PC-9 (cell line): ENCODE measurements around the gene FNDC4. TPM values are rescaled to one million over a fixed set of nuclear protein-coding genes. Genes with fewer than 3 reads are reported as not detected.
A peak's percentile ranks its signal among the peaks of the same experiment; 100 is the strongest.

Experiments used
- BruUV-seq: library from RNA; stranded (reverse); fragments of 400-500 nt; replicated peaks from 2 replicates; lab custom pipeline; 2021; lab: Mats Ljungman, UMichigan
- CTCF ChIA-PET: fragments of 300-600 bp; sonication (Branson Sonifier 250); formaldehyde crosslinking; loops from one replicate; lab custom pipeline; 2022; ENCODE audit warnings: antibody characterized with exemption; lab: Charles Lee
- POLR2A ChIA-PET: fragments of 300-600 bp; sonication (Branson Sonifier 250); formaldehyde crosslinking; loops from one replicate; lab custom pipeline; 2022; ENCODE audit warnings: antibody characterized with exemption; ENCODE audit not compliant: unreplicated experiment; lab: Charles Lee
- DNase-seq, 2 experiments: peaks; one replicate each; pipeline versions ENCODE4 v3.0.0 to v3.0.0-alpha.2; 2015 to 2022; ENCODE audit warnings: mixed read lengths in 1 of 2
- H2AFZ ChIP-seq: fragments of 200-600 bp; sonication (generic); 2 replicates; pipeline ENCODE4 v1.8.1; 2017; ENCODE audit warnings: antibody characterized with exemption
- H3F3A ChIP-seq: fragments of 200-600 bp; sonication (generic); 2 replicates; pipeline ENCODE4 v1.8.1; 2017; ENCODE audit warnings: antibody characterized with exemption, mild to moderate bottlenecking, low read depth; ENCODE audit not compliant: insufficient read depth
- H3K27ac ChIP-seq: fragments of 200-600 bp; sonication (generic); 2 replicates; pipeline ENCODE4 v1.6.1; 2016; ENCODE audit warnings: mixed run types
- H3K27me3 ChIP-seq: fragments of 200-600 bp; sonication (generic); 2 replicates; pipeline ENCODE4 v1.6.1; 2016; ENCODE audit warnings: low read depth, mixed run types; ENCODE audit not compliant: insufficient read depth
- H3K36me3 ChIP-seq: fragments of 200-600 bp; sonication (generic); 2 replicates; pipeline ENCODE4 v1.6.1; 2016; ENCODE audit warnings: low read depth, mixed run types
- H3K4me1 ChIP-seq: fragments of 200-600 bp; sonication (generic); replicated peaks from 2 replicates; pipeline ENCODE4 v1.6.1; 2016; ENCODE audit warnings: mixed run types; ENCODE audit not compliant: insufficient read depth
- H3K4me2 ChIP-seq: fragments of 200-600 bp; sonication (generic); 2 replicates; pipeline ENCODE4 v1.6.1; 2017; ENCODE audit warnings: mixed run types
- H3K4me3 ChIP-seq: fragments of 200-600 bp; sonication (generic); 2 replicates; pipeline ENCODE4 v1.6.1; 2016; ENCODE audit warnings: mixed run types
- H3K79me2 ChIP-seq: fragments of 200-600 bp; sonication (generic); 2 replicates; pipeline ENCODE4 v1.6.1; 2017; ENCODE audit warnings: low read depth, mixed run types
- H3K9me2 ChIP-seq: fragments of 200-600 bp; sonication (generic); 2 replicates; pipeline ENCODE4 v1.8.1; 2017; ENCODE audit warnings: mild to moderate bottlenecking; ENCODE audit not compliant: insufficient read depth
- H3K9me3 ChIP-seq: fragments of 200-600 bp; sonication (generic); 2 replicates; pipeline ENCODE4 v1.8.1; 2016; ENCODE audit warnings: low read depth; ENCODE audit not compliant: insufficient read depth
- H4K20me1 ChIP-seq: fragments of 200-600 bp; sonication (generic); 2 replicates; pipeline ENCODE4 v1.8.1; 2017; ENCODE audit not compliant: insufficient read depth
- CTCF ChIP-seq: fragments of 200-600 bp; sonication (generic); conservative IDR thresholded peaks from 2 replicates; pipeline ENCODE4 v1.6.1; 2017; ENCODE audit warnings: mixed run types, antibody characterized with exemption, mild to moderate bottlenecking, moderate library complexity
- EZH2 ChIP-seq: fragments of 200-600 bp; sonication (generic); IDR thresholded peaks from 2 replicates; pipeline ENCODE4 v1.8.0; 2017; ENCODE audit warnings: antibody characterized with exemption, low read depth
- intact Hi-C: fragments of 100-400 bp; cut with micrococcal nuclease; formaldehyde crosslinking; loops from one replicate; pipeline ENCODE4 v1.10.0; 2022; ENCODE audit not compliant: unreplicated experiment
- total RNA-seq: library from RNA; stranded (reverse); gene quantifications from 2 replicates; pipeline ENCODE4 v1.2.3, GENCODE V29; 2021

FNDC4 gene
- total RNA-seq, 1 experiment from 2014 or later, result 5.3 TPM

DNA sequence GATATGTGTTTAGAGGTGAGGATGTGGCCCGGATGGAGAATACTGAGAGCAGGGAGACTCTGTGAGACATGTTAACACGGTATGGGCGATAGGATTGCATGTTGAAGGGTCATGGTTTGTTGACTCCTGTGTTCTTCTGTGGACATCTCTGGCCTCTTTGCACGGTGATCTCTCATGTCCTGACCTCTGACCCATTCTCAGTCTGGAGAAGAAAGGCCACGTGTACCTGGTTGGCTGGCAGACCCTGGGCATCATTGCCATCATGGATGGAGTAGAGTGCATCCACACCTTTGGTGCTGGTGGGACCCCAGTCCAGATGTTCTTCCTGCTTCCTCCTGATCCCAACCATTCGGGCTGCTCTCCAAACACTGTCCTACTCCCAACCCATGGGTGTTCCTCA is 11.6 kb upstream of the FNDC4 start:
- Histone ChIP-seq H2AFZ (no peak overlapping the region), H3K27me3 (no peaks in the 10 kb centered on the region), H3K4me1 (no peaks in the 10 kb centered on the region), H3K9me3 (no peaks in the 10 kb centered on the region), H3K4me3 (no peak overlapping the region), H3K4me2 (no peak overlapping the region), H3K36me3 (no peaks in the 10 kb centered on the region), H3K79me2 (no peaks in the 10 kb centered on the region), H3F3A (peaks cover 7% of the 10 kb centered on the region; the same call in 1 of the 2 replicates), H3K9me2 (no peaks in the 10 kb centered on the region), H4K20me1 (no peaks in the 10 kb centered on the region), H3K27ac (no peak overlapping the region)
- TF ChIP-seq EZH2, result no peak
- TF ChIP-seq CTCF, result no peak
- BruUV-seq, result no TSS peak
- DNase-seq, result no peak
- ChIA-PET POLR2A (no interaction called here), CTCF (no interaction called here)
- intact Hi-C loops, result no loop called here

- no peaks in the 10 kb centered on the region for H3K9me2 ChIP-seq
- no peak overlapping the region for H3K4me3 ChIP-seq
- no peaks in the 10 kb centered on the region for H3K36me3 ChIP-seq
- BruUV-seq, result no TSS peak
- no peaks in the 10 kb centered on the region for H3K9me3 ChIP-seq
- peaks cover 6% of the 10 kb centered on the region; the same call in 1 of the 2 replicates for H3K4me1 ChIP-seq
- H4K20me1 ChIP-seq, result no peaks in the 10 kb centered on the region
- no peaks in the 10 kb centered on the region for H3K79me2 ChIP-seq
- no peak for TF ChIP-seq CTCF
- TF ChIP-seq EZH2, result no peak
- no peak overlapping the region for H3K27ac ChIP-seq
- ChIA-PET POLR2A (no interaction called here), CTCF (no interaction called here)
- H3K4me2 ChIP-seq, result no peak overlapping the region
- H3K27me3 ChIP-seq, result no peaks in the 10 kb centered on the region
- DNase-seq, result no peak
- H2AFZ ChIP-seq, result no peak overlapping the region
- intact Hi-C loops, result no loop called here
- no peaks in the 10 kb centered on the region for H3F3A ChIP-seq
Measured at GRCh38 chr2:27502142-27502541, 7.1 kb upstream of the FNDC4 start.

- DNase-seq, result peak in 1 of 2 experiments; percentile 51
- H3K4me1 ChIP-seq, result peaks cover 16% of the 10 kb centered on the region
Measured at GRCh38 chr2:27501042-27501441, 6.0 kb upstream of the FNDC4 start.

More at GRCh38 chr2:27501042-27501441, 6.0 kb upstream of the FNDC4 start:
- no TSS peak for BruUV-seq
- Histone ChIP-seq H3K4me2 (no peak overlapping the region), H3K36me3 (no peaks in the 10 kb centered on the region), H3K27me3 (peaks cover under 1% of the 10 kb centered on the region; the same call in 1 of the 2 replicates), H3K9me2 (no peaks in the 10 kb centered on the region), H3K27ac (no peak overlapping the region), H2AFZ (no peak overlapping the region), H4K20me1 (no peaks in the 10 kb centered on the region), H3K79me2 (no peaks in the 10 kb centered on the region), H3F3A (peaks cover under 1% of the 10 kb centered on the region; the same call in 1 of the 2 replicates), H3K9me3 (no peaks in the 10 kb centered on the region), H3K4me3 (no peak overlapping the region)
- intact Hi-C loops, result no loop called here
- ChIA-PET CTCF (no interaction called here), POLR2A (no interaction called here)
- TF ChIP-seq CTCF, result no peak
- TF ChIP-seq EZH2, result no peak
